HepG2 (cell line): ENCODE data around the gene SYNGR2. TPM values are rescaled to one million over a fixed set of nuclear protein-coding genes. Genes with fewer than 3 reads are reported as not detected.

Source experiments
- BCL6 ChIP-seq: IDR thresholded peaks from 2 replicates; pipeline ENCODE4 v1.6.1; 2016; ENCODE audit warnings: missing genetic modification reagents, missing compliant biosample characterization
- ETV5 ChIP-seq: IDR thresholded peaks from 2 replicates; pipeline ENCODE4 v1.6.1; 2018; ENCODE audit warnings: missing biosample characterization, missing genetic modification reagents, inconsistent platforms, borderline replicate concordance
- FOXA3 ChIP-seq: IDR thresholded peaks from 2 replicates; pipeline ENCODE4 v1.6.1; 2016; ENCODE audit warnings: missing genetic modification reagents, missing compliant biosample characterization
- HDAC1 ChIP-seq: sonication (generic); formaldehyde crosslinking; IDR thresholded peaks from 2 replicates; pipeline ENCODE4 v1.5.1; 2020; ENCODE audit warnings: mild to moderate bottlenecking, missing genetic modification reagents
- HMG20B ChIP-seq: conservative IDR thresholded peaks from 2 replicates; pipeline ENCODE4 v1.6.1; 2016; ENCODE audit warnings: missing genetic modification reagents, missing compliant biosample characterization
- NFYB ChIP-seq: sonication (generic); formaldehyde crosslinking; IDR thresholded peaks from 2 replicates; pipeline ENCODE4 v1.4.0; 2020; ENCODE audit warnings: missing genetic modification reagents
- PHF21A ChIP-seq: sonication (generic); formaldehyde crosslinking; IDR thresholded peaks from 2 replicates; pipeline ENCODE4 v1.5.0; 2020; ENCODE audit warnings: mild to moderate bottlenecking, missing genetic modification reagents
- SALL1 ChIP-seq: sonication (generic); formaldehyde crosslinking; IDR thresholded peaks from 2 replicates; pipeline ENCODE4 v1.8.0; 2022; ENCODE audit warnings: mild to moderate bottlenecking, missing genetic modification reagents
- ZNF234 ChIP-seq: sonication (generic); formaldehyde crosslinking; conservative IDR thresholded peaks from 2 replicates; pipeline ENCODE4 v1.5.1; 2020; ENCODE audit warnings: mild to moderate bottlenecking, missing genetic modification reagents
- ZNF337 ChIP-seq: sonication (generic); formaldehyde crosslinking; IDR thresholded peaks from 2 replicates; pipeline ENCODE4 v1.5.1; 2020; ENCODE audit warnings: missing genetic modification reagents, low read depth, mild to moderate bottlenecking, borderline replicate concordance
- ZSCAN25 ChIP-seq: sonication (generic); formaldehyde crosslinking; IDR thresholded peaks from 2 replicates; pipeline ENCODE4 v1.8.0; 2022; ENCODE audit warnings: mild to moderate bottlenecking, missing genetic modification reagents
- polyA plus RNA-seq, 8 experiments: library from polyadenylated mRNA; depleted of rRNA in 3 of 8; stranded (reverse) in 7 of 8; unstranded in 1 of 8; fragments of >200 nt; fragmentation: Illumina TruSeq in 4 of 8; extraction: Trizol in 4 of 8; gene quantifications; 2 replicates each; pipeline versions ENCODE4 v1.2.1 to v1.2.3, GENCODE V29; 2011 to 2016; ENCODE audit warnings: low read depth in 4 of 8, missing spikeins in 1 of 8, mixed read lengths in 1 of 8; ENCODE audit not compliant: insufficient read depth in 1 of 8
- total RNA-seq, 5 experiments: library from RNA; depleted of rRNA; stranded (reverse); fragments of >200 nt; fragmentation: Illumina TruSeq; extraction: Trizol; gene quantifications; 2 replicates each; pipeline ENCODE4 v1.2.3, GENCODE V29; 2016; ENCODE audit warnings: low read depth in 1 of 5
- TF ChIP-seq, protein P1 (sequence below): IDR thresholded peaks from 2 replicates; pipeline ENCODE4 v1.4.0; 2020; ENCODE audit warnings: mild to moderate bottlenecking, missing genetic modification reagents
- TF ChIP-seq, protein P2 (sequence below): sonication (generic); formaldehyde crosslinking; IDR thresholded peaks from 2 replicates; pipeline ENCODE4 v1.4.0; 2020; ENCODE audit warnings: missing genetic modification reagents, borderline replicate concordance
- TF ChIP-seq, protein P3 (sequence below): IDR thresholded peaks from 2 replicates; pipeline ENCODE4 v1.6.1; 2016
- TF ChIP-seq, protein P4 (sequence below): IDR thresholded peaks from 2 replicates; pipeline ENCODE4 v1.6.1; 2016
- TF ChIP-seq, protein P5 (sequence below): sonication (generic); formaldehyde crosslinking; IDR thresholded peaks from 2 replicates; pipeline ENCODE4 v1.4.0; 2020; ENCODE audit warnings: missing genetic modification reagents
- TF ChIP-seq, protein P6 (sequence below): sonication (generic); formaldehyde crosslinking; IDR thresholded peaks from 2 replicates; pipeline ENCODE4 v1.4.0; 2020; ENCODE audit warnings: missing genetic modification reagents

Gene SYNGR2
- total and polyA plus RNA-seq, 2 of the 13 experiments (the other 11 are each of a cell fraction or from before 2014, with no cell fraction given), result 46.7 to 170 TPM

DNA sequence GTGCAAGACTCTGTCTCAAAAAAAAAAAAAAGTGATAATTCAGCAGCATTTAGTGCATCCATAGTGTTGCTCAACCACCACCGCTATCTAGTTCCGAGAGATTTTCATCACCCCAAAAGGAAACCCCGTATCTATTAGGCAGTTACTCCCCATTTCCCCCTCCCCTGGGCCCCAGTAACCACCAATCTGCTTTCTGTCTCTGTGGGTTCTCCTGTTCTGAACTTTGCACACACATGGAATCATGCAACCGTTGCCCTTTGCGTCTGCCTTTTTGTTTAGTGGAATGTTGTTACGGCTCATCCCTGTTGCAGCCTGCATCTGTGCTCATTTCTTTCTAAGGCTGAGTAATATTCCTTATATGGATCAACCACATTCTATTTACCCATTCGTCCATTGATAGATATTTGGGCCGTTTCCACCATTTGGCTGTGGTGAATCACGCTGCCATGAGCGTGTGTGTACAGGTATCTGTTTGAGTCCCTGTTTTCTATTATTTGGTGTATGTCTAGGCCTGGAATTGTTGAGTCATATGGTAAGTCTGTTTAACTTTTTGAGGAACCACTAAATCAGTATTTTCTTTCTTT lies 8.7 kb upstream of the SYNGR2 start (continued):
- TF ChIP-seq, protein P1, sequence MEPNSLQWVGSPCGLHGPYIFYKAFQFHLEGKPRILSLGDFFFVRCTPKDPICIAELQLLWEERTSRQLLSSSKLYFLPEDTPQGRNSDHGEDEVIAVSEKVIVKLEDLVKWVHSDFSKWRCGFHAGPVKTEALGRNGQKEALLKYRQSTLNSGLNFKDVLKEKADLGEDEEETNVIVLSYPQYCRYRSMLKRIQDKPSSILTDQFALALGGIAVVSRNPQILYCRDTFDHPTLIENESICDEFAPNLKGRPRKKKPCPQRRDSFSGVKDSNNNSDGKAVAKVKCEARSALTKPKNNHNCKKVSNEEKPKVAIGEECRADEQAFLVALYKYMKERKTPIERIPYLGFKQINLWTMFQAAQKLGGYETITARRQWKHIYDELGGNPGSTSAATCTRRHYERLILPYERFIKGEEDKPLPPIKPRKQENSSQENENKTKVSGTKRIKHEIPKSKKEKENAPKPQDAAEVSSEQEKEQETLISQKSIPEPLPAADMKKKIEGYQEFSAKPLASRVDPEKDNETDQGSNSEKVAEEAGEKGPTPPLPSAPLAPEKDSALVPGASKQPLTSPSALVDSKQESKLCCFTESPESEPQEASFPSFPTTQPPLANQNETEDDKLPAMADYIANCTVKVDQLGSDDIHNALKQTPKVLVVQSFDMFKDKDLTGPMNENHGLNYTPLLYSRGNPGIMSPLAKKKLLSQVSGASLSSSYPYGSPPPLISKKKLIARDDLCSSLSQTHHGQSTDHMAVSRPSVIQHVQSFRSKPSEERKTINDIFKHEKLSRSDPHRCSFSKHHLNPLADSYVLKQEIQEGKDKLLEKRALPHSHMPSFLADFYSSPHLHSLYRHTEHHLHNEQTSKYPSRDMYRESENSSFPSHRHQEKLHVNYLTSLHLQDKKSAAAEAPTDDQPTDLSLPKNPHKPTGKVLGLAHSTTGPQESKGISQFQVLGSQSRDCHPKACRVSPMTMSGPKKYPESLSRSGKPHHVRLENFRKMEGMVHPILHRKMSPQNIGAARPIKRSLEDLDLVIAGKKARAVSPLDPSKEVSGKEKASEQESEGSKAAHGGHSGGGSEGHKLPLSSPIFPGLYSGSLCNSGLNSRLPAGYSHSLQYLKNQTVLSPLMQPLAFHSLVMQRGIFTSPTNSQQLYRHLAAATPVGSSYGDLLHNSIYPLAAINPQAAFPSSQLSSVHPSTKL, result peak; percentile 73
- TF ChIP-seq BCL6 (CRISPR knock-in tag), result 0 out of 2 replicates have a peak, but pooled peaks have one; percentile 13
- TF ChIP-seq HMG20B (CRISPR knock-in tag), result no peak
- TF ChIP-seq, protein P2, sequence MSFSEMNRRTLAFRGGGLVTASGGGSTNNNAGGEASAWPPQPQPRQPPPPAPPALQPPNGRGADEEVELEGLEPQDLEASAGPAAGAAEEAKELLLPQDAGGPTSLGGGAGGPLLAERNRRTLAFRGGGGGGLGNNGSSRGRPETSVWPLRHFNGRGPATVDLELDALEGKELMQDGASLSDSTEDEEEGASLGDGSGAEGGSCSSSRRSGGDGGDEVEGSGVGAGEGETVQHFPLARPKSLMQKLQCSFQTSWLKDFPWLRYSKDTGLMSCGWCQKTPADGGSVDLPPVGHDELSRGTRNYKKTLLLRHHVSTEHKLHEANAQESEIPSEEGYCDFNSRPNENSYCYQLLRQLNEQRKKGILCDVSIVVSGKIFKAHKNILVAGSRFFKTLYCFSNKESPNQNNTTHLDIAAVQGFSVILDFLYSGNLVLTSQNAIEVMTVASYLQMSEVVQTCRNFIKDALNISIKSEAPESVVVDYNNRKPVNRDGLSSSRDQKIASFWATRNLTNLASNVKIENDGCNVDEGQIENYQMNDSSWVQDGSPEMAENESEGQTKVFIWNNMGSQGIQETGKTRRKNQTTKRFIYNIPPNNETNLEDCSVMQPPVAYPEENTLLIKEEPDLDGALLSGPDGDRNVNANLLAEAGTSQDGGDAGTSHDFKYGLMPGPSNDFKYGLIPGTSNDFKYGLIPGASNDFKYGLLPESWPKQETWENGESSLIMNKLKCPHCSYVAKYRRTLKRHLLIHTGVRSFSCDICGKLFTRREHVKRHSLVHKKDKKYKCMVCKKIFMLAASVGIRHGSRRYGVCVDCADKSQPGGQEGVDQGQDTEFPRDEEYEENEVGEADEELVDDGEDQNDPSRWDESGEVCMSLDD, result peak; percentile 94
- TF ChIP-seq, protein P3, sequence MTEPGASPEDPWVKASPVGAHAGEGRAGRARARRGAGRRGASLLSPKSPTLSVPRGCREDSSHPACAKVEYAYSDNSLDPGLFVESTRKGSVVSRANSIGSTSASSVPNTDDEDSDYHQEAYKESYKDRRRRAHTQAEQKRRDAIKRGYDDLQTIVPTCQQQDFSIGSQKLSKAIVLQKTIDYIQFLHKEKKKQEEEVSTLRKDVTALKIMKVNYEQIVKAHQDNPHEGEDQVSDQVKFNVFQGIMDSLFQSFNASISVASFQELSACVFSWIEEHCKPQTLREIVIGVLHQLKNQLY (CRISPR knock-in tag), result no peak
- peak; percentile 56 for TF ChIP-seq FOXA3
- TF ChIP-seq, protein P4, sequence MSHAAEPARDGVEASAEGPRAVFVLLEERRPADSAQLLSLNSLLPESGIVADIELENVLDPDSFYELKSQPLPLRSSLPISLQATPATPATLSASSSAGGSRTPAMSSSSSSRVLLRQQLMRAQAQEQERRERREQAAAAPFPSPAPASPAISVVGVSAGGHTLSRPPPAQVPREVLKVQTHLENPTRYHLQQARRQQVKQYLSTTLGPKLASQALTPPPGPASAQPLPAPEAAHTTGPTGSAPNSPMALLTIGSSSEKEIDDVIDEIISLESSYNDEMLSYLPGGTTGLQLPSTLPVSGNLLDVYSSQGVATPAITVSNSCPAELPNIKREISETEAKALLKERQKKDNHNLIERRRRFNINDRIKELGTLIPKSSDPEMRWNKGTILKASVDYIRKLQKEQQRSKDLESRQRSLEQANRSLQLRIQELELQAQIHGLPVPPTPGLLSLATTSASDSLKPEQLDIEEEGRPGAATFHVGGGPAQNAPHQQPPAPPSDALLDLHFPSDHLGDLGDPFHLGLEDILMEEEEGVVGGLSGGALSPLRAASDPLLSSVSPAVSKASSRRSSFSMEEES (CRISPR knock-in tag), result 0 out of 2 replicates have a peak, but pooled peaks have one; percentile 16
- peak; percentile 75 for TF ChIP-seq HDAC1 (CRISPR knock-in tag)
- peak; percentile 60 for TF ChIP-seq SALL1 (CRISPR knock-in tag)
- peak; percentile 6; the same call in 1 of the 2 replicates for TF ChIP-seq ETV5 (CRISPR knock-in tag)
- peak; percentile 73; the same call in 1 of the 2 replicates for TF ChIP-seq PHF21A (CRISPR knock-in tag)
- TF ChIP-seq ZNF337 (CRISPR knock-in tag), result peak; percentile 33; the same call in 1 of the 2 replicates
- TF ChIP-seq NFYB (CRISPR knock-in tag), result peak; percentile 54
- TF ChIP-seq ZSCAN25, result peak; percentile 72
- TF ChIP-seq, protein P5, sequence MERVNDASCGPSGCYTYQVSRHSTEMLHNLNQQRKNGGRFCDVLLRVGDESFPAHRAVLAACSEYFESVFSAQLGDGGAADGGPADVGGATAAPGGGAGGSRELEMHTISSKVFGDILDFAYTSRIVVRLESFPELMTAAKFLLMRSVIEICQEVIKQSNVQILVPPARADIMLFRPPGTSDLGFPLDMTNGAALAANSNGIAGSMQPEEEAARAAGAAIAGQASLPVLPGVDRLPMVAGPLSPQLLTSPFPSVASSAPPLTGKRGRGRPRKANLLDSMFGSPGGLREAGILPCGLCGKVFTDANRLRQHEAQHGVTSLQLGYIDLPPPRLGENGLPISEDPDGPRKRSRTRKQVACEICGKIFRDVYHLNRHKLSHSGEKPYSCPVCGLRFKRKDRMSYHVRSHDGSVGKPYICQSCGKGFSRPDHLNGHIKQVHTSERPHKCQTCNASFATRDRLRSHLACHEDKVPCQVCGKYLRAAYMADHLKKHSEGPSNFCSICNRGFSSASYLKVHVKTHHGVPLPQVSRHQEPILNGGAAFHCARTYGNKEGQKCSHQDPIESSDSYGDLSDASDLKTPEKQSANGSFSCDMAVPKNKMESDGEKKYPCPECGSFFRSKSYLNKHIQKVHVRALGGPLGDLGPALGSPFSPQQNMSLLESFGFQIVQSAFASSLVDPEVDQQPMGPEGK (CRISPR knock-in tag), result peak; percentile 52
- no peak for TF ChIP-seq ZNF234
- TF ChIP-seq, protein P6, sequence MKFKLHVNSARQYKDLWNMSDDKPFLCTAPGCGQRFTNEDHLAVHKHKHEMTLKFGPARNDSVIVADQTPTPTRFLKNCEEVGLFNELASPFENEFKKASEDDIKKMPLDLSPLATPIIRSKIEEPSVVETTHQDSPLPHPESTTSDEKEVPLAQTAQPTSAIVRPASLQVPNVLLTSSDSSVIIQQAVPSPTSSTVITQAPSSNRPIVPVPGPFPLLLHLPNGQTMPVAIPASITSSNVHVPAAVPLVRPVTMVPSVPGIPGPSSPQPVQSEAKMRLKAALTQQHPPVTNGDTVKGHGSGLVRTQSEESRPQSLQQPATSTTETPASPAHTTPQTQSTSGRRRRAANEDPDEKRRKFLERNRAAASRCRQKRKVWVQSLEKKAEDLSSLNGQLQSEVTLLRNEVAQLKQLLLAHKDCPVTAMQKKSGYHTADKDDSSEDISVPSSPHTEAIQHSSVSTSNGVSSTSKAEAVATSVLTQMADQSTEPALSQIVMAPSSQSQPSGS (CRISPR knock-in tag), result 0 out of 2 replicates have a peak, but pooled peaks have one; percentile 17
